GM12801 (cell line): ENCODE results near the gene KCTD18.

Experiments used
- CTCF ChIP-seq: IDR thresholded peaks from one replicate; pipeline ENCODE4 v1.5.1; 2011; ENCODE audit warnings: control low read depth; ENCODE audit not compliant: insufficient read length; ENCODE audit errors: extremely low read depth

KCTD18 gene

GRCh38 chr2:200466425-200467418 is 43.1 kb downstream of the KCTD18 start:
- TF ChIP-seq CTCF = no peak

- no peak for TF ChIP-seq CTCF
Observed at GRCh38 chr2:200463452-200463851, 46.4 kb downstream of the KCTD18 start.

GRCh38 chr2:200461846-200462710 is 47.8 kb downstream of the KCTD18 start:
- no peak for TF ChIP-seq CTCF

DNA sequence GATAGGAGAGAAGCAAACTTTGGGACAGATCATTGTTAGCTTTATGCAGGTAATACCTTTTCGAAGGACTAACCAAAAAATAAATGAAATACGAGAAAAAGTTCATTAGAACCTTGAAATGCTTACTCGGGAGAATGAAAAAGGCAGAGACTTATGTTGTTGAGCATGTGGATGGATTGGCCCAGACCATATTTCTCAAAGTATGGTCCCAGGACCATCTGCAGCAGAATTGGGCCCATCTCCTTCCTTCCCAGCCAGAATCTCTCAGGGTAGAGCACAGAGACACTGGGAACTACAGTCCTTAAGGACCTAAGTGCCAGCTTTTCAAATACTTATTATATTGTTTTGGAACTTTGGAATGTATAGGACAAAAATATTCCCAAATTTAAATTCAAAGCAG is 50.8 kb downstream of the KCTD18 start:
- no peak for TF ChIP-seq CTCF

GRCh38 chr2:200456567-200456966 is 53.3 kb downstream of the KCTD18 start:
- no peak for TF ChIP-seq CTCF

GRCh38 chr2:200455958-200456421 is 53.9 kb downstream of the KCTD18 start:
- TF ChIP-seq CTCF = no peak

DNA sequence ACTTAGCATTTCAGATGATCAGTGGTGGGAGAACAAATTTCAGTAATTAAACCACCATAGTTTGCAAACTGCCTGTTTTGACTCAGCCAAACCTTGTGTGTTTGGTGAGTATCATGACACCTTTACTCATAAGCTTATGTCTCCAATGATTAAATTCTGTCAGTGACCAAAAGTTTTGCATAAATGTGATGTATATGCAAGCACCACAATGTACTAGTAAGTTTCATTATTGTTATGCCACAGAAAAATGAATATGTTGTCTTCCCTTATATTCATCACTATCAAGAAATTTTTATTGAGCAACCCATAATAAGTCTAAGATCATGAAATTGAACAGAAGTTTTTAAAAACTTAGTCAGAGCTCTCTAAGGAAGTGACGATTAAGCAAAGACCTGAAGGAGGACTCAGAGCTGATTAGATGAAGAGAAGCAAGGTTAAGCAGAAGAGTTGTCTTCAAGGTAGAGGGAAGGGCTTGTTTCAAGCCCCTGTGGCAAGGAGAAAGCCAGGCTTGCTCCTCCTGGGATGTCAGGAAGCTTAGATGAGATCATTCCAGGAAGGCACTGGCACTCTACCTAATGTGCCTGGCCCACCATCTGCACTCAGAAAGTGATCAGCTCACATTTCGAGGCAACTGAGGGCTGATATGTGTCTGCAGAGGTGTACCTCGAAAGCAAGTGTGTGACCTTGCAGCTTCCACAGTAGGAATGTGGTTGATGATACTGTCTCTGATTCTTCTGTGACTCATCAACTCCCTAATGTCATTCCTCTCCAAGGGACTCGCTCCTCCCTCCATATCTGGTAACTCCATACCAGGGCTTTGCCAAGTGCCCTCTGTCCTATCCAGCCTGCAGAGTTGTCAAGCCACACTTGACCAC is 54.7 kb downstream of the KCTD18 start:
- no peak for TF ChIP-seq CTCF
